ENCODE measurements around the gene CDCA5.

CDCA5 gene

DNA sequence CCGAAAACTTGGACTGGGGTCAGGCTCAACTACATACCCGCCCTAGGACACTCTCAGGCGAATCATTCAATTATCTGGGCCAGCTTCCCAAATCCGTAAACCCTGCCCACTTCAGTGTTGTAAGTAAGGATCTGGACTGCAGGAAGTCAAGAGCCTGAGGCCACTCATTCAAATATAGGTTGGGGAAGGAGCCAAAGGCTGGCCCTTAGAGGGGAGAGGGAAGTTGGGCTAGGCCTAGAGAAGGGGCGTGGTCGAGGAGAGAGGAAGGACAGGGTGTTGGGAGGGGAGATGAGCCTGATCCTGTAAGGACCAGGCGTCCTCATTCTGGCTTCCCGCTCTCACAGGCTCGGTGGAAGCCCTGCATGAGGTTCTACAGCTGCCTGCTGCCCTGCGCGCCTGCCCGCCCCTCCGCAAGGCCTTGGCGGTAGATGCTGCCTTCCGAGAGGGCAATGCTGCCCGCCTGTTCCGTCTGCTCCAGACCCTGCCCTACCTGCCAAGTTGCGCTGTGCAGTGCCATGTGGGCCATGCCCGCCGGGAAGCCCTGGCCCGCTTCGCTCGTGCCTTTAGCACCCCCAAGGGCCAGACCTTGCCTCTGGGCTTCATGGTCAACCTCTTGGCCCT, 39.8 kb downstream of the CDCA5 start:
- DNase-seq (ENCODE audit: low spot score) = peak; percentile 63

GRCh38 chr11:65042891-65043290, 40.9 kb downstream of the CDCA5 start:
- DNase-seq (ENCODE audit: low spot score) = no peak

- DNase-seq (ENCODE audit: low spot score) = peak; percentile 96
Measured at GRCh38 chr11:65040847-65041622, 42.8 kb downstream of the CDCA5 start, which contains the start of gene SAC3D1. SAC3D1 (plus strand) TSS chr11:65041210; CDS start chr11:65041293, 83 bp downstream.

GRCh38 chr11:65040520-65040846, 43.4 kb downstream of the CDCA5 start:
- no peak for DNase-seq (ENCODE audit: low spot score)

DNA sequence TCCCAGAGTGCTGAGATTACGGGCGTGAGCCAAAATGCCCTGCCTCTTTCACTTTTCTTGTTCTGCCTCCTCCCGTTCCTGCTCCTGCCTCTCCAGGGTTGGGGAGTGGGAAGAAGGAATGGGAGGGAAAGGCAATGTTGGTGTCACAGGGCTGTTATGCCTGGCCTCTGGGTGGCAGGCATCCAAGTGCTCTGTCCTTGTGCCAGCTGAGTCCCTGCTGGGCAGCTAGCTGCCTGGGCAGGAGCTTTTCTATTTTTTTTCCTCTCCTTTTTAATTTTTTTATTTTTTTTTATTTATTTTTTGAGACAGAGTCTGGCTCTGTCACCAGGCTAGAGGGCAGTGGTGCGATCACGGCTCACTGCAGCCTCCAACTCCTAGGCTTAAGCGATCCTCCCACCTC, 46.9 kb downstream of the CDCA5 start:
- no peak for DNase-seq (ENCODE audit: low spot score)

DNA sequence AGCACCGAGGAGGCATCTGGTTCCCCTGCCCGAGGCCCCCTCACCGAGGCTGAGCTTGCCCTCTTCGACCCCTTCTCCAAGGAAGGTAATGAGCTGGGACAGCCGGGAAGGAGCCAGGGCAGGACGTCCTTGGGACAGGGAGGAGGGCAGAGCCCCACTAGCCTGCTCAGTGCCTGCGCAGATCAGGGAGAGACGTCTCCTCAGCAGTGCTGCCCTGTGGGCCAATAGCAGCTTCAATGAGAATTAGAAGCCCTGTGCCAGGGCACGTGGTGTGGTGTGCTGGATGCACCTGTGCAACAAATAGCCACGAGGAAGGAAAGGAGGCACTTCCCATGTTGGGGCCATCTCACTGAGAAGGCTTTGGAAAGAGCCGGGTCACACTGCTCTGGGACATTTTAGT, 48.3 kb downstream of the CDCA5 start:
- no peak for DNase-seq (ENCODE audit: low spot score)

GRCh38 chr11:65034423-65034822, 49.4 kb downstream of the CDCA5 start:
- no peak for DNase-seq (ENCODE audit: low spot score)

GRCh38 chr11:65032216-65032615, 51.6 kb downstream of the CDCA5 start:
- no peak for DNase-seq (ENCODE audit: low spot score)

Measured in AG08395 (cell line).